C1 segment of cervical spinal cord (tissue), 14 donors: Measurements from ENCODE around the gene MAPK10.
A peak's percentile ranks its signal among the peaks of the same experiment; 100 is the strongest.

ENCODE experiments used
- DNase-seq, 14 donors: peaks; one replicate each; lab custom pipeline; 2025; lab: John Stamatoyannopoulos, UW

Gene MAPK10

DNA sequence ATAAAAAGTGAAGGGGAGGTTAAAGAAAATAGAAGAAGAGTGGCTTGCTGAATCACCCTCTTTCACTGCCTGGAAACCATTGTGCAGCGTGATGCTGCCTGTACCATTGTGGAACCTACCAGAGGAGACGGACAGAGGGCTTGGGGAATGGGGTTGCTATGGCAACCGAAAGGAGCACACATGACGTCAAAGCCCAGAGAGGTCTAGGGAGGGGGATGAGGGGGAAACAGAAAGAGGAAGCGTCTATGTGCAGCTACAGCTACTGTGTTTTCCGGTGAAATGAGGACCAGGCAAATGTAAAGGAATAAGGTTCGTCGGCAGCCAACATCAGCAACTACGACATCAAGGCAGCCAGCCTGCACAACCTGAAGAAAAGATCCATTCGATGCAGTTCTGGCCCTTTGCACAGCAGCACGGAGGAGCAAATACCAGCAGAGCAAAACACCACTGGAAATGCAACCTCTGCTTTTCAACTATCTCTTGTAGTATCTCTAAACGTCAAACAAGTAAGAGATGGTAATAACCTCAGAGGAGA lies at the start of gene MAPK10:
MAPK10 (minus strand) TSS at position 110 of the 535 bp plus-strand sequence.
- DNase-seq, result peak in 13 of 14 donors; percentile 32 to 96 (median 84)

DNA sequence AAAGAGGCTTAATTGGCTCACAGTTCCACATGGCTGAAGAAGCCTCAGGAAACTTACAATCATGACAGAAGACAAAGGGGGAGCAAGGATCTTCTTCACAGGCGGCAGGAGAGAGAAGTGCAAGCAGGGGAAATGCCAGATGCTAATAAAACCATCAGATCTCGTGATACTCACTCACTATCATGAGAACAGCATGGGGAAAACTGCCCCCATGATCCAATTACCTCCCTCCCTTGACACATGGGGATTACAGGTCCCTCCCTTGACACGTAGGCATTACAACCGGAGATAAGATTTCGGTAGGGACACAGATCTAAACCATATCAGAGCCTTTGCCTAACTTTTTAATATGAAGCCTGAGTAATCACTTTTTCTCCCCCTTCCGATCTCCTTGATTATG lies 43.7 kb upstream of the MAPK10 start:
- no peak for DNase-seq

DNA sequence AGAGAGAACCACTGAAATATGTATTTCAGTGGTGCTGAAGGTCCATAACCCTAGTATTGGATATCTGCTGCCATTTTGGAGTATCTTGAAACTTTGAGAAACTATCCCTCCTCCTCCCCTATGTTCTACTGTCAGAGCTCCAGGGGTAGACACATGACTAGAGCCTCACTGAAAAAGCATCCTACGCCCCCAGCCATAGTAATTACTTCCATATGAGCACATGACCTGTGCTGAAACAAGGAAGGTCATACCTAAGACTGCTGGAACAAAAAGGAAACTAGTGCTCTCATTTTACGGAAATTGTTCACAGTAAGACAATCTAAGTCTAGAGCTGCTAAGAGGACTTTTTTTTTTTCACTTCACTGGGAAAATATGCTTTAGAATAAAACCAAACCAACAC lies 42.0 kb upstream of the MAPK10 start:
- no peak for DNase-seq

DNA sequence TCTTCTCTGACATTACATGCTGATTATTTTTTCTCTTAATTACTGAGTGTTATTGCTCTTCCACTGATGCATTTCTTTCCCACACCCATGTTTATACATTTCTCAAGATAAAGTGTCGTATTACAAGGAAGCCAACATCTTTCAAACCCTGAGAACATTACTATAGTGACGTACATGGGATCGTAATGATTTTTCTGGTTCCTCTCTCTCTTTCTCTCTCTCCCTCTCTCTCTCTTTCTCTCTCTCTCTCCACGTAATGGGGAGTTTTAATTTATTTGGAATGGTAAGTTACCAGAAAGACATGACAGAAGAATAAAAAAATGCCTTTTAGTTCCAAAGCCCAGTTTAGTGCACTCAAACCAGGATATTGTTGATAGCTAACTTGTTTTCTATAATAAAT lies 40.4 kb upstream of the MAPK10 start:
- no peak for DNase-seq

DNA sequence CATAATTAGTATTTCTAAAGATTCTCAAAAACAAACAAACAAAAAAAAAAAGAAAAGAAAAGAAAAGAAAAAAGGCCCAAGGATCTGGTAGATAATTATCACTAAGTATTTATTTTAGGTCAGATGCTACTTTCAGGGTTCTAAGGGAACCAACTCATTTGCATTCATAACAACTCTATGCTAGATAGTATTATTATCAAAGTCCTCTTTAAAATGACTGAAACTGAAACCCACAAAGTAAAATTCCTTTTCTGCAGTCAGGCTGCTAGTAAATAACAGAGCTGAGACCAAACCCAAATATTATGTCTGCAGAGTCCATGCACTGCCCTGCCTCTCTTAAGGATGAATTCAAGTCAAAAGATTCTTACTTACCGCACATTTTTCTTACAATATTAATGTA lies 38.3 kb upstream of the MAPK10 start:
- no peak for DNase-seq

DNA sequence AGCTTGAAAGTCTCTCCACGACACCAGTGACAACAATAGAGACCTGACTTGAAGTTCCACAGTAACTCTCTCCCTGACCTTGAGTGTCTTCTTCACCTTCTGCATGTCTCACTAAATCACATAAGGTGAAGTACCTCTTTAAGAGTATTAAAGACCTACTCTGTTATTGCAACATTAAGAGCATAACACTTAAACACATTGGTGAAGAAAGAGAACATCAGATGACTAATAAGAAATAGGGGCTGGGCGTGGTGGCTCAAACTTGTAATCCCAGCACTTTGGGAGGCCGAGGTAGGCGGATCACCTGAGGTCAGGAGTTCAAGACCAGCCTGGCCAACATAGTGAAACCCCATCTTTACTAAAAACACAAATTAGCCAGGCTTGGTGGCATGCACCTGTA lies 33.9 kb upstream of the MAPK10 start:
- DNase-seq, result no peak

DNA sequence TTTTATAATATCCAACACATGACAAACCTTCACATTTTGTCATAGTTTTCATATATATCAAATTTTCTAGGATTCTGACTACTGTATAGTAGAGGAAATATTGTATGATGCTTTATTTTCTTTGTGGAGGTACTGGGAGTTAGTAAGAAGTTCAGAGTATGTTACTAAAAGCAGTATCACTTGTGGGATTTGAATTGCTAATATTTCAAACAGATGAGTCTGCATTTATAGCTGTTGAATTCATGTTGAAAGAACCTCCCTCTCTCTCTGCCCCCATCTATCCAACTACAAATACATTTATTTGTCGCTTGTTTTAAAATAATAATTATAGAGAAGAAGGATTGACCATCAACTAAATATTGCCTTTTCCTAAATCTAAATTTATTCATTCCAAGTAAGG lies 29.8 kb upstream of the MAPK10 start:
- DNase-seq, result no peak

DNA sequence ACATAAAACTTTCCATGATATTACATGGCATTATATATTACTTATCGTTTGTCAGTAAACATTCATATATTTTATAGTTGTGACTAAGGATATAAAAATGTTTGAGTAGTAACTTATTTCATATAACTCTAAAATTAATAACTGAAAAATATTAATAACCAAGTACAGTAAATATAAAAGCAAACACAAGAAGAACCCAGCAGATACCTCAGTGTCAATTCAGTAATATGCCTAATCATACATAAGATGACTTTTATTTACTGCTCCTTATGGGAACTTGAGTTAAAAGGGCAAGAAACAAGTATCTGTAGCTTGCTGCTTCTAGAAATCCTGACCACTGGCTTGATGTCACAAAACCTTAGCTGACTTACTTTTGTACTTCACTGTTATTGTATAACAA lies 28.4 kb upstream of the MAPK10 start:
- DNase-seq, result no peak

DNA sequence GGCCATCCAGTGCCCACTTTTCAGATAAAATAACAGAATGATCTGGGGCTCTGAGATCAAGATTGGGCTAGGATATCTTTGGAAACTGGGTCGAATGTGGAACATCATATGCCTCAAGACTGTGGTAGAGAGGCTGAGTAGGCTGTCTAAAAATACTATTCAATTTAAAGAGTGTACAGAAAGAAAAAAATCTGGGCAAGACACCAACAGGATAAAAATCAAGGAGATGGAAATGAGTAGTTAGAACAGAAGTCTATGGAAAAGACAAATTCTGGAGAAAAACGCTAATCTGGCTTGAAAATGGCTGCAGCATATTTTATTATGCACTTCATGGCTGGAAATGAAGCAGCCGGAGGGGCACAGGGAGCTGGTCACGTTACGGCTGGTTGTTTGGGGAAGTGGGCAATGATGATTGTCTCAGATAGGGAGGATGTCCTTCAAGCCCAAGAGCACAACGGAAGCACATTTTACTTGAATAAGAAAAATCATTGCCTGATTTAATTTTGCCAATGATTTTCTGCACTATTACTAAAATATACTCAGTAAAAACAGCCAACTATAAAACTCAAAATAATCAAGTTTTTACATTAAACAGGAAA lies 27.1 kb upstream of the MAPK10 start:
- DNase-seq, result peak in 1 of 14 donors; percentile 3

DNA sequence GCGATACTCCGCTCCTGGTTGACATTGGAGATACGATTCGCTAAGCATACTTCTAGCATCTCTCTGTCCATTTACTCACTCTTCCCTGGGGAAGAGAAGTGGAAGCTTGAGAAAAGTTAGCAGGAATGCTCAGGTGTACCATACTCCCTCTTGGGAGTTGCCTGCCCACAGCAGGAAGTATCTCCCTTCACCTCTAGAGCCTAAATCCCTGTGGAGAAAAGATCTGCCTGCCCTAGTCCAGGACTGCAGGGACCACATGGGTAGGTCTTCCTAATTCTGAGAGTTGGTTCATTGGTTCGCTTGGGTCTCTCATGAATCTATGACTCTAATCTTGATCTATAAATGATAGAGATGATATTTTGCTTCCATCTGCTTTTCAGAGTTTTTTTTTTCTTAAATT lies 26.3 kb upstream of the MAPK10 start:
- no peak for DNase-seq

DNA sequence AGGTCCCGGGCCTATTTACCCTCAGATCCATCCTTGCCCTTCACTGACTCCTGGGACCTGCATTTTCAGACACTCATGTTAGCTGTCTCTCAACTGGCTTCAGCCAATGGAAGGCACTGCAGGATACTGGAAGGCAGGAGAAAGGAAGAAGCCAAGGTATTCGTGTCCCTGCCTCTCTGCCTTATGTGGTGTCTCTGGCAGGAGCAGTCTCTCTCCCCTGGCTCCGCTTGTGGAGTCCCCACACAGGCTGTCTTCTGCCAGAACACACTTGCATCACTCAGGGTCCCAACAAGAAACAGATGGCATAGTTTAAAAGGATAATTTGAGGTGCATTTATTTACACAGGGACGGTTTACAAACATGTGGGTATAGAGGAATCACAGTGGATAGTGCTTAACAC lies 21.6 kb upstream of the MAPK10 start:
- DNase-seq, result no peak

DNA sequence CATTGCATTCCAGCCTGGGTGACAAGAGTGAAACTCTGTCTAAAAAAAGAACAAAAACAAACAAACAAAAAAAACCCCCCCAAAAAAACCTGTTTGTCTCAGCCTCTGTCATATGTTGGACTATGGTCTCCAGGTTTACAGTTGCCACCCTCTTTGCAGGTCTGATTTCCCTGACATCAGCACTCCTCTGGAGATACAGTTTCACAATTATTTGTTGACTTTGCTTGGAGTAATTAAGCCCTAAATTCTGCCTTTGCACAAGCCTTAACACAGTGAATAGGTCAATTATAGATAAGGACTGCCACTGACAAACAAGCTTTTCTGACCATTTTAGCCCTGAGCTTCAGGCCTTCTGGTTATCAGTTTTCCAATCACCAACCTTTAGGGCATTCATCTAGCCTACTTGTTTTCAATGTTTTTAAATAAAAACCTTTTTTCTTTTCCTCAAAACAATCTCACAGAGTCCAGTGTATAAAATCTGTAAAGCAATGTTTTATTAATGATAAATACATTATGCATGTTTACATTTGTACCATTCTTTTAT lies 20.4 kb upstream of the MAPK10 start:
- DNase-seq, result no peak

DNA sequence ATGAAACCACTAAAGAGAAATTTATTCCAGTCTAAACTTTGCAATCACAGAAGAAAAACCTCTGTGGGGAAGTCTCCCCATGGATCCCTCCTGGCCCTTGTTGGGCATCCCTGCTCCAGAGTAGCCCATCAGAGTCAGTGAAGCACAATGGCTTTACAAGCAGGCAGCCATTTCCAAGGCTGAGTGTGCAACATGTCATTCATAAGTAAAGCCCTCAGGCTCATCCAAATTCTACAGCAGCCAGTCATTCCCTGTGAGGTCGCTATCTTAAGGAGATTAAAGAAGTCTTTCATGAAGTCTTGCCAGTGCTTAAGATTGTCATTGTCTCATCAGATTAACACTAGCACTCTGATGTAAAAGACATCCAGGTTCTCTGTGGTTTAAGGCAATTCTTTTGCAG lies 17.0 kb upstream of the MAPK10 start:
- no peak for DNase-seq

DNA sequence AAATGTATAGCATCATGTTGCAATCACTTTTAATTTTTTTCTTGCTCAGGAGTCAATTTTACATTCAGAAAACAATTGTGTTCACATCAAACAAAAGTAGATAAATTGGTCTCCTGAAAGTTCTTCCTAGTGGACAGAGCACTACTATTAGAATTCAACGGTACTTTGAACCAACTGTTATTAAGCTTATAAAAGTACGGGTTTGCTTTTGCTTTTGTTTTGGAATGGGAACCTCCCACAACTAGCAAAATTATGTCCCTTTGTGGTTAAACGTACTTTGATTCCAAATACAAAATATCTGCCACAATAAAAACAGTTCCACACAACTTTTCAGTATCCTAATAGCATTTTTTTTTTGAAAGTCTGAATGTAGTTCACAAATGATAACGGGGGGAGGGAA lies 8.6 kb upstream of the MAPK10 start:
- DNase-seq, result no peak

DNA sequence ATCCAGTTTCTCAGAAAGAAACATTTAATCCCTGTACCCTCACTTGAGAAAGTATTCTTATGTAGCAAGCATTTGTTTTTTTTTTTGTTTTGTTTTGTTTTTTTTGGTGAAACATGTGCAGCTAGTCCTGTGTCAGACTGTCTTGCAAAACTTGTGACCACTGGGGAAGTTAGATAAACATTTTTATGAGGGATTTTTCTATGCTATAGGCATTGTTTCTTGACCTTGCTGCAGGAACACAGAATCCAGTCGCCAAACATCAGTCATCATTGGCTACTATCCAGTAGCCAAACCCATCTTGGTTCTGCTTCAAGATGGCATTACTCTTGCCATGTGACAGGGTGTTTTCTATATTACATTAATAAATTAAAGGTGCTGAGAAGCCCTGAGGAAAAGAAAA lies 7.7 kb upstream of the MAPK10 start:
- no peak for DNase-seq

DNA sequence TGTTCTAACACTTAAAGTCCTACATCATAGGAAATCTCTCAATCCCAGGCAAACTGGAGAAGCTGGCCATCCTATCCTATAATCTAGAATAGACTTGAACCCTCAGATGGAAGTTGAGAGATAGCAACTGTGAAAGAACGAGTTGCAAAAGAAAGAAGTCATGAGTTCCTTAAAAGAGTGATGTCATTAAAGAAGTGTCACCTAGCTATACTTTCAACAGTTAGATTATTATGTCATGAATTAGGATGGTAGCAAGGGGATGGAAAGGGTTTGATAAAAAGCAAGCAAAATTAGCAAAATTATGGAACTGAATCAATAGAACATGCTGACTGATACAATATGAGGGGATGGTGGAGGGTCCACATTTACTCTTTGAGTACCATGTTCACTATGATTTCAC lies 7.1 kb upstream of the MAPK10 start:
- no peak for DNase-seq

DNA sequence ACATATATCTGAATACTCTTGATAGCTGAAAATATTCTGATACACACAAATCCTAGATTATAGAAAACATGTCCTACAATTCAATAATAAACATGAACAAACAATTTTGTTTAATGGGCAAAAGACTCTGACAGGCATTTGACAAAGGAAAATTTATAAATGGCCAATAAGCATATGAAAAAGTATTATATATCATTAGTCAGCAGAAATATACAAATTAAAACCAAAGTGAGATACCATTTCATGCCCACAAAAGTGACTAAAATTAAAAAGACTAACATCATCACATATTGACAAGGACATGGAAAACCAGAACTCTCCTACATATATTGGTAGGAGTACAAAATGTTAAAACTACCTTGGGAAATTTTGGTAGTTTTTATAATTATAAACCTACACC lies 2.7 kb upstream of the MAPK10 start:
- no peak for DNase-seq

DNA sequence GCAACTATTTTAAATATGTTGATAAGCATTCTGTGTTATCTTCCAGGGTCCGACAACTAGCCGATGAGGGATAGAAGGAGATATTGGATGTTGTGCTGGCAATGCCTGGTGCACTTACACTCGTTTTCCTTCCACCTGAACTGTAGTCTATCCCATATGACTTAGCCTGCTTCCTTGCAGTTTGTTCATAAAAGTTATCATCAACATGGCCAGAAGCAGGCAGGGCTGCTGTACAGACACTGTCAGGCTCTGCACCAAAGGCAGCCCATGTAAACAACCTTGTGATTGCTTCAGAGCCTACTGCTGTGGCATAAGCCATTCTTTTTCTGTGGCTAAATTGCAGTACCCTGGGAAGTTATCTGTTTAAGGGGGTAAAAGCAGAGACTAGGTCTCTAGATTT lies 1.6 kb downstream of the MAPK10 start:
- peak in 11 of 14 donors; percentile 7 to 62 (median 39) for DNase-seq

DNA sequence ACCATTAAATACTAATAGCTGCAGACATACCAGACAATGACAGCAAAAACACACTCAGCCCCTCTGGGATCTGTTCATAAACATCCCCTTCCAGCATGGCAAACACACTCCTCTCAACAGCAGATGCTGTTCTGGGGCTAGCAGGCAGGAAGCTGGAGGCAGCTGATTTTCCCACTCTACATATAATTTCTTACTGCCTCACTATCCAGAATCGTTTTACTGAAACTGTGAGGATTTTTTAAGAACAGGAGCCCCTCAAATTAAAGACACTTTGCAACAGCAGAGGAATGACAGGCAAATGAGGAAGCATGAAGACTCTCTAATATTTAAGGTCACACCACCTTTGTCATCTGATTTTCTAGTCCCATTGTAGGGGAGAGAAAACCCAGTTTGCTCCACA lies 2.2 kb downstream of the MAPK10 start:
- peak in 6 of 14 donors; percentile 3 to 64 (median 20) for DNase-seq

DNA sequence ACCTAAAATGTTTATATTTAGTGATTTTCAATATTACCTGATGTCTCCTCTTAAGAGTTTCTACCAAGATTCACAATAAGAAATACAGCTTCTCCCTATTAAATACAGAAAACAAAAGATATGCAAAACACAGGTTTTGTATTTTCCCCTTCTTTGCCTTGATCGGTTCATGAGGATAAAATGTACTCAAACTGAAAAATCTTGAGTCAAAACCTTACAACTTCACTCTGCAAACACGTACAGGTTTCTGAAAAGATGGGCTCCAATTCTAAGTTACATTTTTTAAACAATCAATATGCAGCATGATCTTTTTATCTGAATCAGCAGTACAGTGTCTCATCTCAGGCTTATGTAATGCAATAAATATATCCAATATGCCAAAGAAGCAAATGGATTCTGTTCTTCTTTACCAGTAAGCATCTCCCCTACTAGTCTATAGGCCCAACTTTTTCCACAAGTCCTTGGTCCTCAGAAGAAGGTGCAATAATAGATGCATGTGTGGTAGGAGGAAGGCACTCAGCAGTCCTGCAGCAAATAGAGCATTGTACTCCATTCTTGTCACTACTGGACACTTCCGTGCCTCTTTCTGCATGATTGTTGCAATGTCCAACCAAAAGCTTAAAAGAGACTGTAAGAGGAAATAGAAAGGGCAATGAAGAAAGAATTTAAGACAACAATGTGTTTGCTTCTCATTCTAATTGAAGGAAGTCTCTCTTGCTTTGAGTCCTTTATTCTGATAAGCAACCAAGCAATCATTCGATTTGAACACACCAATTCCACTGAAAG lies 3.2 kb downstream of the MAPK10 start:
- DNase-seq, result peak in 2 of 14 donors; percentile 16 to 61

DNA sequence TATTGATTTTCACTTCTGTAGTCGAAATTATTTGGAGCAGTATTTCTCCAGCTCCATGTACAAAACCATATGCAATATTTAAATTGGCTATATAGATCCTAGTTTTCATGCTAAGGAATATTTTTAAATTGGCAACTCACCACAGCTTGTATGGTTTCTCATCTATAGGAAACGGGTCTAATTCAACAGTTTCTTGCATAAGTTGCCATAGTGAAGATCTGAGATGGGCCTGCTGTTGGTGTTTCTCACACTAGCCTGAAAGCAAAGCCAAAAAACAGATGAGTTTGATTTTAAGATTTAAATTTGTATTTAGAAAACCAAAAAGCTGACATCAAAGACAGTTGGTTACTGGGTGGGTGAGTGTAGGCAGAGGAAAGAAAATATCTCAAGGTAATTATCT lies 5.5 kb downstream of the MAPK10 start:
- no peak for DNase-seq

DNA sequence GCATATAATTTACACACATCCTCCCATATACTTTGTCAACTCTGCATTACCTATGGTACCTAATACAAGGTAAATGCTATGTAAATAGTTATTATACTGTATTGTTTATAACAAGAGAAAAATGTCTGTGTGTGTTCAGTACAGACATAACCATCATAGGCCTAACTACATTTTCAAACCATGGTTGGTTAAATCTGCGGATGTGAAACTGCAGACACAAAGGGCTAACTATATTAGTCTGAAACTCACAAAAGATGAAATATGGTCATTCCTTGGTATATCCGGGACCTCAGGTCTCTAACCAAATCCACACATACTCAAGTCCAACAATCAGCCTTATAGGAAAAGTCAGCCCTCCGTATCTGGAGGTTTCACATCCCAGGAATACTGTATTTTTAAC lies 13.5 kb downstream of the MAPK10 start:
- DNase-seq, result no peak

DNA sequence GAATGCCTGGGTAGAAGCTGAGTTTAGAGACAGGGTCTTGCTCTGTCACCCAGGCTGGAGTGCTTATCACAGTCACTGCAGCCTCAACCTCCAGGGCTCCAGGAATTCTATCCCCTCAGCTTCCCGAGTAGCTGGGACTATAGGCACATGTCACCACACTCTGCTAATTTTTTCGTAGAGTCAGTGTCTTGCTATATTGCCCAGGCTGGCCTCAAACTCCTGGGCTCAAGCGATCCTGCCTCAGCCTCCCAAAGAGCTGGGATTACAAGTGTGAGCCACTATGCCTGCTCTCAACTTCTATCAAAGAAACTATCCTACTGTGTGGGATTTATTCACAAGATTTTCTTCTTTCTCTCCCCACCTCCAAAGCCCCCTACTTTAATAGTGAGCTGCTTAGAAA lies 15.7 kb downstream of the MAPK10 start:
- no peak for DNase-seq
